ENCODE results near the gene ARHGEF28.
A peak's percentile ranks its signal among the peaks of the same experiment; 100 is the strongest.

ARHGEF28 gene, protein sequence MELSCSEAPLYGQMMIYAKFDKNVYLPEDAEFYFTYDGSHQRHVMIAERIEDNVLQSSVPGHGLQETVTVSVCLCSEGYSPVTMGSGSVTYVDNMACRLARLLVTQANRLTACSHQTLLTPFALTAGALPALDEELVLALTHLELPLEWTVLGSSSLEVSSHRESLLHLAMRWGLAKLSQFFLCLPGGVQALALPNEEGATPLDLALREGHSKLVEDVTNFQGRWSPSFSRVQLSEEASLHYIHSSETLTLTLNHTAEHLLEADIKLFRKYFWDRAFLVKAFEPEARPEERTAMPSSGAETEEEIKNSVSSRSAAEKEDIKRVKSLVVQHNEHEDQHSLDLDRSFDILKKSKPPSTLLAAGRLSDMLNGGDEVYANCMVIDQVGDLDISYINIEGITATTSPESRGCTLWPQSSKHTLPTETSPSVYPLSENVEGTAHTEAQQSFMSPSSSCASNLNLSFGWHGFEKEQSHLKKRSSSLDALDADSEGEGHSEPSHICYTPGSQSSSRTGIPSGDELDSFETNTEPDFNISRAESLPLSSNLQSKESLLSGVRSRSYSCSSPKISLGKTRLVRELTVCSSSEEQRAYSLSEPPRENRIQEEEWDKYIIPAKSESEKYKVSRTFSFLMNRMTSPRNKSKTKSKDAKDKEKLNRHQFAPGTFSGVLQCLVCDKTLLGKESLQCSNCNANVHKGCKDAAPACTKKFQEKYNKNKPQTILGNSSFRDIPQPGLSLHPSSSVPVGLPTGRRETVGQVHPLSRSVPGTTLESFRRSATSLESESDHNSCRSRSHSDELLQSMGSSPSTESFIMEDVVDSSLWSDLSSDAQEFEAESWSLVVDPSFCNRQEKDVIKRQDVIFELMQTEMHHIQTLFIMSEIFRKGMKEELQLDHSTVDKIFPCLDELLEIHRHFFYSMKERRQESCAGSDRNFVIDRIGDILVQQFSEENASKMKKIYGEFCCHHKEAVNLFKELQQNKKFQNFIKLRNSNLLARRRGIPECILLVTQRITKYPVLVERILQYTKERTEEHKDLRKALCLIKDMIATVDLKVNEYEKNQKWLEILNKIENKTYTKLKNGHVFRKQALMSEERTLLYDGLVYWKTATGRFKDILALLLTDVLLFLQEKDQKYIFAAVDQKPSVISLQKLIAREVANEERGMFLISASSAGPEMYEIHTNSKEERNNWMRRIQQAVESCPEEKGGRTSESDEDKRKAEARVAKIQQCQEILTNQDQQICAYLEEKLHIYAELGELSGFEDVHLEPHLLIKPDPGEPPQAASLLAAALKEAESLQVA (N-terminal part only)

DNA sequence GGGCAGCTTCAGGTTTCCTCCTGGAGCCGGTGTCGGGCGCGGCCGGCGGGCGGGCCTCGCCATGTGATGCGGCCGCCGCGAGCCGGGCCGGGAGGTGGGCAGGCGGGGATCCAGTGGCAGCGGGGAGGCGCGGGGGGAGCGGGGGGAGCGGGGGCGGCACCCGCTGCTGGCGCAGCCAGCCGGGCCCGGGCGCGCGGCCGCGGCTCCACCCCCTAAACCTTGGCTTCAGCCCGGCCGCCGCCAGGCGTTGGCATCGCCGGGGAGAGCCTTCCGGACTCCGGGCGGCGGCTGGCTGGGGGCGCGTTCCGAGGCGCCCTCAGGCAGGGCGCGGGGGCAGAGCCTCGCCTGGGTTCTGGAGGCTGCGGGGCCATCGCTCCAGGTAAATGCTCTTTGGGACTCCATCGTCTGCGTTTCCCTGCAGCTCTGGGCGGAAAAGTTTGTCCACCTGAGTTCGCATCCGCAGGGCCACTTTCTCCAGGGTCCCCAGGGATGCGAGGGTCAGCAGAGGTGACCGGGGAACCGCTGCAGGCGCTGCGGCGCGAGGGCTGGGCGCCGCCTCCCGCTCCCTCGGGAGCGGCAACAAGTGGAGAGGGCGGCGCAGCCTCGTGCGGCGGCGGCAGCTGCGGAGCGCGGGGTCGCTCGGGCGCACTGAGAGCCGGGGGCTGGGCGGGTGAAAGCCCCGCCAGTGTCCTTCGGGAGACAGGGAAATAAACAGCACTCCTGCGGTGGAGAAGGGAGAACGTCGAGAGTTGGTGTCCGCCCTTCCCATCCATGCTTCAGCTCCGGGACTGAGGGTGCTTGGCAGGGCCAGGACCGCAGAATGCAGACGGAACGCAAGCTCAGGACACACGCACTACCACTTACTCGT, at the start of gene ARHGEF28:
Gene ARHGEF28 (plus strand): TSS at position 253 of the 868 bp plus-strand sequence. CDS start 58,656 bp downstream, outside the sequence.
- H3K27ac ChIP-seq (ENCODE audit: low read depth, low read length) = peak within 1 kb of the TSS; percentile 49

DNA sequence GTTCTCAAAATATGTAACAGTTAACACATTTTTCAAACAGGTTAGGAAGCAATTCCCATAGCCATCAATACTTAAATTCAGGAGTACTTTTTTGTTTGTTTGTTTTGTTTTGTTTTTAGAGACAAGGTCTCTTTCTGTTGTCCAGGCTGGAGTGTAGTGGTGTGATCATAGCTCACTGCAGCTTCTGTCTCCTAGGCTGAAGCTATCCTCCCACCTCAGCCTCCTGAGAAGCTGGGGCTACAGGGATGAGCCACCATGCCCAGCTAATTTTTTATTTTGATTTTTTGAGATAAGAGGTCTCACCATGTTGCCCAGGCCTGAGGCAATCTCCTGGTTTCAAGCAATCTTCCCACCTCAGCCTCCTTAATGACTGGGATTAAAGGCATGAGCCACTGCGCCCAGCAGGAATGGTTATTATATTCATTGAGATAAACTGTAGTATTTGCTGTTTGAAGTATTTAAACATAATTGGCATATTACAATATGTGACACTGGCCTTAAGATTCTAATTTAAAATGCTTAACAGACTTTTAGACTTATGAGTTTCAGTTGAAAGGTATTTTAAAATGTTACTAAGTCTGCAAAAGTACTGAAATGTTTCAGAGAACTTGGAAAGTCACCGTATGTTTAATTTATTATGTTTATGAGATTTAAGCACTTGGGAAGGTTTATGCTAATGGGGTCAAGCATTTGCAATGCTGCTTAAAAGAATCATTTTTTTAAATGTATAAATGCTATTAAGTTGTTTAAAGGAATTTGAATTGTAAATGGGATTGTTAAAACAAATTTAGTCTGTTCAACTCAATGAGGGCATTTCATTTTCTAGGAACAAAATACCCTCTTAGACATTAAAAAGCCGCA, 43.5 kb upstream of the ARHGEF28 start:
- H3K27me3 ChIP-seq (ENCODE audit: insufficient read depth, low read length) = no peaks in the 10 kb centered on the region
- no peaks in the 10 kb centered on the region for H3K4me1 ChIP-seq (ENCODE audit: control insufficient read depth, insufficient read depth, low read length, unreplicated experiment)
- no peak overlapping the region for H2AFZ ChIP-seq (ENCODE audit: low read length, unreplicated experiment)
- H3K36me3 ChIP-seq (ENCODE audit: insufficient read depth, low read length) = peaks cover 24% of the 10 kb centered on the region
- H3K4me3 ChIP-seq (ENCODE audit: low read depth, low read length) = no peak overlapping the region
- no peaks in the 10 kb centered on the region for H3K79me2 ChIP-seq (ENCODE audit: control insufficient read depth, insufficient read depth, low read length, unreplicated experiment)
- H3K27ac ChIP-seq (ENCODE audit: low read depth, low read length) = no peak overlapping the region

More for the DNA sequence above, at the start of gene ARHGEF28:
- Histone ChIP-seq H3K4me1 (ENCODE audit: control insufficient read depth, insufficient read depth, low read length, unreplicated experiment) (peaks cover 40% of the 10 kb centered on the region), H3K36me3 (ENCODE audit: insufficient read depth, low read length) (no peaks in the 10 kb centered on the region), H3K79me2 (ENCODE audit: control insufficient read depth, insufficient read depth, low read length, unreplicated experiment) (peaks cover 52% of the 10 kb centered on the region), H3K27me3 (ENCODE audit: insufficient read depth, low read length) (no peaks in the 10 kb centered on the region), H3K4me3 (ENCODE audit: low read depth, low read length) (peak within 1 kb of the TSS; percentile 92), H2AFZ (ENCODE audit: low read length, unreplicated experiment) (peak within 1 kb of the TSS; percentile 70)

DNA sequence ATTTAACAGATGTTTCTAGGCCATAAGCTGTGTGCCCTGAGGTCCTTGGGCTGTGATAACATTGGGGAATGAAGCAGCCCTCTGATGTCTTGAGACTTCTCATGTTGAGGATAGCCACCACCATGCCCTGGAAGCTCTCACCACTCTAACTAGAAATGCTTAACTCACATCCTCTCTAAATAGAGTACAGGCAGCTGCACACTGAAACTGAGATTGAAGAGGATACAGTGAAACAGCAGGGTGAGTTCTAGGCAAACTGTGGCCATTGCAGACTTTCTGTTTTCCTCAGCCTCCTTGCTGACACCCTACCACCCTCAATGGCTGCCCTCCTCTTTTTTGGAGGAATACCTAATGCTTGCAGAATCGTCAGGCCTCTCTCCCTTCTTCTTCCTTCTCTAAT, 38.1 kb upstream of the ARHGEF28 start:
- Histone ChIP-seq H3K27ac (ENCODE audit: low read depth, low read length) (no peak overlapping the region), H3K4me3 (ENCODE audit: low read depth, low read length) (no peak overlapping the region), H3K36me3 (ENCODE audit: insufficient read depth, low read length) (no peaks in the 10 kb centered on the region), H3K4me1 (ENCODE audit: control insufficient read depth, insufficient read depth, low read length, unreplicated experiment) (peaks cover 18% of the 10 kb centered on the region), H3K79me2 (ENCODE audit: control insufficient read depth, insufficient read depth, low read length, unreplicated experiment) (no peaks in the 10 kb centered on the region), H3K27me3 (ENCODE audit: insufficient read depth, low read length) (no peaks in the 10 kb centered on the region), H2AFZ (ENCODE audit: low read length, unreplicated experiment) (no peak overlapping the region)

DNA sequence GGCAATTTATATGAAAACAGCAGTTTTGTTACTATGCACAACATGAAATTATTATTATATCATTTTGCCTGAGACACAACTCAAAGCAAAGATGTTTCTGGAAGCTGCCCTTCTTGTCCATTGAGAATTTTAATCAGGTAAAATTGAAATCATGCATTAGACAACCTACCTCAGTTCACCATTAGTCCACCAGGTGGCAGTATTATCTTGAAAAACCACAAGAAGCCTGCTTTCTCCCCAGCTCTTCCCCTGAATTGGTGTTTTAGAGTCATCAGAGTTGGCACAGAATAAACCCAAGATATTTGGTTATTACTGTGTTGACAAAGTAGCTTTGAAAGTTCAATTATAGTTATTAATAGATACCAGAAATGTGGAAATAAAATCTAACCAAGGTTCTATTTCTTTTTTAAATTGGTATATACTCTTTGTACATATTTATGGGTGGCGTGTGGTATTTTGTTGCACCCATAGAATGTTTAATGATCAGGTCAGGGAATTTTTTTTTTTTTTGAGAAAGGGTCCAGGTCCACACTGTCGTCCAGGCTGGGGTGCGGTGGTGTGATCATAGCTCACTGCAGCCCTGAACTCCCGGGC, 34.8 kb upstream of the ARHGEF28 start:
- Histone ChIP-seq H3K36me3 (ENCODE audit: insufficient read depth, low read length) (no peaks in the 10 kb centered on the region), H3K79me2 (ENCODE audit: control insufficient read depth, insufficient read depth, low read length, unreplicated experiment) (no peaks in the 10 kb centered on the region), H3K27me3 (ENCODE audit: insufficient read depth, low read length) (no peaks in the 10 kb centered on the region), H3K27ac (ENCODE audit: low read depth, low read length) (peak overlapping the region; percentile 84), H2AFZ (ENCODE audit: low read length, unreplicated experiment) (no peak overlapping the region), H3K4me3 (ENCODE audit: low read depth, low read length) (no peak overlapping the region), H3K4me1 (ENCODE audit: control insufficient read depth, insufficient read depth, low read length, unreplicated experiment) (peaks cover 25% of the 10 kb centered on the region)

DNA sequence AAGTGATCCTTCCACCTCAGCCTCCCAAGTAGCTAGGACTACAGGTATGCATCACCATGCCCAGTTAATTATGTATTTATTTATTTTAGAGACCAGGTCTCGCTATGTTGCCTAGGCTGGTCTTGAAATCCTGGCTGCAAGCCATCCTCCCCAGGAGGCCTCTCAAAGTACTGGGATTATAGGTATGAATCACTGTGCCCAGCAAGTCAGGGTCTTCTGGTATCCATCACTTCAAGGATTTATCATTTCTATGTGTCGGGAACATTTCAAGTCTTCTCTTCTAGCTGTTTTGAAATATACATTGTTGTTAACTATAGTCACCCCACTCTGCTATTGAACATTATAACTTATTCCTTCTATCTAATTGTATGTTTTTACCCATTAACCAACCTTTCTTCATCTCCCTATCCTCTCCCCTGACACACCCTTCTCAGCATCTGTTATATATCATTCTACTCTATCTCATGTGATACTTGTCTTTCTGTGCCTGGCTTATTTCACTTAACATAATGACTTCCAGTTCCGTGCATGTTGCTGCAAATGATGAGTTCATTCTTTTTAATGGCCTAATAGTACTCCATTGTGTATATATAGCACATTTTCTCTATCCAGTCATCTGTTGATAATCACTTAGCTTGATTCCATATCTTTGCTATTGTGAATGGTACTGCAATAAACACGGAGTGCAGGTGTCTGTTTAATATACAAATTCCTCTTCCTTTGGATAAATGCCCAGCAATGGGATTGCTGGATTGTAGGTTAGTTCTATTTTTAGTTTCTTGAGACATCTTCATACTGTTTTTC, 34.1 kb upstream of the ARHGEF28 start:
- H3K4me3 ChIP-seq (ENCODE audit: low read depth, low read length) = peak overlapping the region; percentile 13; the same call in 1 of the 2 replicates
- H3K4me1 ChIP-seq (ENCODE audit: control insufficient read depth, insufficient read depth, low read length, unreplicated experiment) = peaks cover 25% of the 10 kb centered on the region
- H3K36me3 ChIP-seq (ENCODE audit: insufficient read depth, low read length) = no peaks in the 10 kb centered on the region
- no peaks in the 10 kb centered on the region for H3K79me2 ChIP-seq (ENCODE audit: control insufficient read depth, insufficient read depth, low read length, unreplicated experiment)
- H3K27me3 ChIP-seq (ENCODE audit: insufficient read depth, low read length) = no peaks in the 10 kb centered on the region
- H3K27ac ChIP-seq (ENCODE audit: low read depth, low read length) = peak overlapping the region; percentile 84
- H2AFZ ChIP-seq (ENCODE audit: low read length, unreplicated experiment) = no peak overlapping the region

DNA sequence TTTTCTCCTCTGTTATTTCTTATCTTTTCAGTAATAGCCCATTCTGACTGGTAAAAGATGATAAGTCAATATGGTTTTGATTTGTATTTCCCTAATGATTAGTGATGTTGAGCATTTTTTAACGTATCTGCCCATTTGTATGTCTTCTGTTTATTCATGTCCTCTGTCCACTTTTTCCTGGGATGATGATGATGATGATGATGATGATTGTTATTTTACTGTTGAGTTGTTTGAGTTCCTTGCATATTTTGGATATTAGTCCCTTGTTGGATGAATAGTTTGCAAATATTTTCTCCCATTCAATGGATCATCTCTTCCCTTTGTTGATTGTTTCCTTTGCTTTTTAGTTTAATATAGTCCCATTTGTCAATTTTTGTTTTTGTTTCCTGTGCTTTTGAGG, 33.4 kb upstream of the ARHGEF28 start:
- Histone ChIP-seq H3K79me2 (ENCODE audit: control insufficient read depth, insufficient read depth, low read length, unreplicated experiment) (no peaks in the 10 kb centered on the region), H3K36me3 (ENCODE audit: insufficient read depth, low read length) (no peaks in the 10 kb centered on the region), H3K4me3 (ENCODE audit: low read depth, low read length) (no peak overlapping the region), H3K4me1 (ENCODE audit: control insufficient read depth, insufficient read depth, low read length, unreplicated experiment) (peaks cover 25% of the 10 kb centered on the region), H2AFZ (ENCODE audit: low read length, unreplicated experiment) (no peak overlapping the region), H3K27ac (ENCODE audit: low read depth, low read length) (peak overlapping the region; percentile 84), H3K27me3 (ENCODE audit: insufficient read depth, low read length) (no peaks in the 10 kb centered on the region)

DNA sequence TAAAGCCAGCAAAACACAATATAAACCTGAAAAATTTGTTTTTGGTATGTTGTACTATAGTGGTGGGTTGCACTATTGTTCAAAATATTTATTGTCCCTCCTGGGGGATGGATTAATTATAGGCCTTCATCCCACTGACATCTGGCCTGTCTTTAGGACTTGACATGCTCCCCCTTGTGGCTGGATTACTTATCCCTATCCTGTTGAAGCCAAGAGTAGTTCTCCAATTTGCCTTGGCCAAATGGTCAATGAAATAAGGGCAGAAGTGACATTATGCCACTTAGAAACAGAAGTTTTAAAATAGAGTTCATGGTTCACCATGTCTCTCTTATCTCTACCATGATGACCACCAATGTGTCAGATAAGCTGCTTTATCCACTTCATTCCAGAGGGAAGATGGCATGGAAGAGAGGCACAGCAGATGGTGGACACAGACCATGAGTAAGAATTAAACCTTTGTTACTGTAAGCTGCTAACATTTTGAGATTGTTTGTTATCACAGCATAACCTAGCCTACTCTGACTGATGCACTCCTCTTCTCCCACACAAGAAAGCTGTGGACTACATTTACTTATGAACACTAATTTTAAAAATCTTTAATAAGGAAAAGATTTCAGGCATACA, 29.2 kb upstream of the ARHGEF28 start:
- Histone ChIP-seq H3K79me2 (ENCODE audit: control insufficient read depth, insufficient read depth, low read length, unreplicated experiment) (no peaks in the 10 kb centered on the region), H3K27ac (ENCODE audit: low read depth, low read length) (no peak overlapping the region), H3K27me3 (ENCODE audit: insufficient read depth, low read length) (no peaks in the 10 kb centered on the region), H3K36me3 (ENCODE audit: insufficient read depth, low read length) (0 out of 2 replicates have a peak, but pooled peaks cover 4% of the 10 kb centered on the region), H2AFZ (ENCODE audit: low read length, unreplicated experiment) (no peak overlapping the region), H3K4me3 (ENCODE audit: low read depth, low read length) (no peak overlapping the region), H3K4me1 (ENCODE audit: control insufficient read depth, insufficient read depth, low read length, unreplicated experiment) (peaks cover 19% of the 10 kb centered on the region)

DNA sequence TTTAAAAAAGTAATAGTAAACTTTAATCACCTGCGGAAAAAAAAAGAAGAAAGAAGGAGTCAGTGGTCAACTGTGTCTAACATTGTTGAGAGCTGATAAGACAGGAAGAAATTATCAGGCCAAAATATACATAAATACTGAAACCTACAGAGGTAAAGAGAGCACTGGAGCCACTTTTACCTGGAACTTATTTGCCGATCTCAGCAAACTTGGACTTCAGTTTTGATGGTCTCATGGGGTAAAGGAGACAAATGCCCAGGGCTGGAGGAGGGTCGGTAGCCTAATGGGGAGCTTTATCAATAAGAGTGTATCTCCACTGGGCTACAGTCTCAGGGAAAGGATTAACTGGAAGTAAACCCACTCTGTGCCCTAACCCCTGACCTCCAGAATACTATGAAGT, 26.6 kb upstream of the ARHGEF28 start:
- Histone ChIP-seq H3K27ac (ENCODE audit: low read depth, low read length) (no peak overlapping the region), H3K27me3 (ENCODE audit: insufficient read depth, low read length) (no peaks in the 10 kb centered on the region), H2AFZ (ENCODE audit: low read length, unreplicated experiment) (no peak overlapping the region), H3K36me3 (ENCODE audit: insufficient read depth, low read length) (0 out of 2 replicates have a peak, but pooled peaks cover 5% of the 10 kb centered on the region), H3K79me2 (ENCODE audit: control insufficient read depth, insufficient read depth, low read length, unreplicated experiment) (no peaks in the 10 kb centered on the region), H3K4me1 (ENCODE audit: control insufficient read depth, insufficient read depth, low read length, unreplicated experiment) (peaks cover 11% of the 10 kb centered on the region), H3K4me3 (ENCODE audit: low read depth, low read length) (no peak overlapping the region)
